HEK293 (cell line): ENCODE results near the gene NUDCD3.

ENCODE experiments used
- CTCF ChIA-PET: fragments of 350-600 bp; formaldehyde crosslinking; extraction: SDS; loops from one replicate; lab custom pipeline; 2021; ENCODE audit warnings: antibody characterized with exemption; lab: Yijun Ruan, JAX
- POLR2A ChIA-PET: fragments of 300-600 bp; formaldehyde crosslinking; extraction: SDS; loops from one replicate; lab custom pipeline; 2020; ENCODE audit warnings: antibody characterized with exemption, inconsistent platforms; lab: Yijun Ruan, JAX
- H3K27ac ChIP-seq: fragments of 200-500 bp; sonication (Bioruptor generic); 2 replicates; pipeline ENCODE4 v1.5.1; 2014; ENCODE audit warnings: low read depth, low read length, control low read depth, inconsistent platforms; ENCODE audit errors: extremely low read depth
- H3K36me3 ChIP-seq, 2 experiments: fragments of 200-500 bp in 1 of 2; sonication (Bioruptor generic) in 1 of 2; 1 replicate in 1 of 2; 2 replicates in 1 of 2; pipeline ENCODE4 v1.5.1; 2014 to 2017; ENCODE audit warnings: inconsistent platforms in 2 of 2, low read length in 2 of 2; ENCODE audit not compliant: control insufficient read depth in 2 of 2, insufficient read depth in 1 of 2
- H3K4me1 ChIP-seq: fragments of 200-500 bp; sonication (Bioruptor generic); 2 replicates; pipeline ENCODE4 v1.5.1; 2014; ENCODE audit warnings: mild to moderate bottlenecking, low read length, inconsistent platforms; ENCODE audit not compliant: control insufficient read depth, insufficient read depth
- H3K4me3 ChIP-seq: 2 replicates; pipeline ENCODE4 v1.5.1; 2011; ENCODE audit warnings: low read depth, mild to moderate bottlenecking, control low read depth, low read length, moderate library complexity
- H3K9me3 ChIP-seq: fragments of 200-500 bp; sonication (Bioruptor generic); 2 replicates; pipeline ENCODE4 v1.5.1; 2014; ENCODE audit warnings: low read depth, low read length, inconsistent platforms; ENCODE audit not compliant: control insufficient read depth, insufficient read depth
- KLF7 ChIP-seq: fragments of 450-650 bp; formaldehyde crosslinking; IDR thresholded peaks from 2 replicates; pipeline ENCODE4 v1.5.1; 2016; ENCODE audit warnings: missing biosample characterization, missing genetic modification characterization, borderline replicate concordance
- PRDM10 ChIP-seq: fragments of 450-650 bp; formaldehyde crosslinking; IDR thresholded peaks from 2 replicates; pipeline ENCODE4 v1.5.1; 2016; ENCODE audit warnings: missing biosample characterization, missing genetic modification characterization
- SALL2 ChIP-seq: fragments of 450-650 bp; formaldehyde crosslinking; IDR thresholded peaks from 2 replicates; pipeline ENCODE4 v1.5.0; 2017; ENCODE audit warnings: missing biosample characterization, mild to moderate bottlenecking, missing genetic modification characterization, borderline replicate concordance
- SCRT2 ChIP-seq: fragments of 450-650 bp; formaldehyde crosslinking; IDR thresholded peaks from 2 replicates; pipeline ENCODE4 v1.5.1; 2016; ENCODE audit warnings: missing biosample characterization, missing genetic modification characterization
- SETDB1 ChIP-seq: IDR thresholded peaks from one replicate; pipeline ENCODE4 v1.6.1; 2017; ENCODE audit warnings: mild to moderate bottlenecking, low read length, moderate library complexity, mixed read lengths; ENCODE audit not compliant: insufficient read length
- TCF7L2 ChIP-seq: IDR thresholded peaks from 2 replicates; pipeline ENCODE4 v1.6.1; 2011; ENCODE audit warnings: low read depth, mild to moderate bottlenecking, inconsistent platforms, low read length, moderate library complexity, borderline replicate concordance
- ZBTB44 ChIP-seq: fragments of 450-650 bp; IDR thresholded peaks from 2 replicates; pipeline ENCODE4 v1.5.1; 2018; ENCODE audit warnings: missing biosample characterization, mild to moderate bottlenecking, missing genetic modification characterization
- ZNF157 ChIP-seq: fragments of 450-650 bp; formaldehyde crosslinking; IDR thresholded peaks from 2 replicates; pipeline ENCODE4 v1.5.1; 2016; ENCODE audit warnings: missing biosample characterization, missing genetic modification characterization
- ZNF169 ChIP-seq: fragments of 450-650 bp; formaldehyde crosslinking; IDR thresholded peaks from 2 replicates; pipeline ENCODE4 v1.5.1; 2016; ENCODE audit warnings: missing biosample characterization, missing genetic modification characterization
- ZNF175 ChIP-seq: fragments of 450-650 bp; formaldehyde crosslinking; IDR thresholded peaks from 2 replicates; pipeline ENCODE4 v1.5.1; 2016; ENCODE audit warnings: missing biosample characterization, missing genetic modification characterization
- ZNF211 ChIP-seq: fragments of 450-650 bp; formaldehyde crosslinking; IDR thresholded peaks from 2 replicates; pipeline ENCODE4 v1.5.1; 2016; ENCODE audit warnings: low read depth, missing biosample characterization, missing genetic modification characterization
- ZNF335 ChIP-seq: fragments of 450-650 bp; formaldehyde crosslinking; conservative IDR thresholded peaks from 2 replicates; pipeline ENCODE4 v1.5.1; 2016; ENCODE audit warnings: missing biosample characterization, missing genetic modification characterization
- ZNF513 ChIP-seq: fragments of 450-650 bp; IDR thresholded peaks from 2 replicates; pipeline ENCODE4 v1.5.1; 2018; ENCODE audit warnings: missing biosample characterization, missing genetic modification characterization
- ZNF555 ChIP-seq: fragments of 450-650 bp; formaldehyde crosslinking; conservative IDR thresholded peaks from 2 replicates; pipeline ENCODE4 v1.5.1; 2017; ENCODE audit warnings: missing biosample characterization, mild to moderate bottlenecking, missing genetic modification characterization, inconsistent platforms
- ZNF580 ChIP-seq: fragments of 450-650 bp; formaldehyde crosslinking; IDR thresholded peaks from 2 replicates; pipeline ENCODE4 v1.5.1; 2016; ENCODE audit warnings: missing biosample characterization, missing genetic modification characterization
- ZNF626 ChIP-seq: fragments of 450-650 bp; sonication (Bioruptor Pico); formaldehyde crosslinking; IDR thresholded peaks from 2 replicates; pipeline ENCODE4 v1.5.1; 2018; ENCODE audit warnings: missing biosample characterization, missing genetic modification characterization, inconsistent platforms
- ZNF76 ChIP-seq: fragments of 450-650 bp; formaldehyde crosslinking; IDR thresholded peaks from 2 replicates; pipeline ENCODE4; 2016; ENCODE audit warnings: low read depth, missing biosample characterization, missing genetic modification characterization, borderline replicate concordance
- ZNF791 ChIP-seq: fragments of 450-650 bp; formaldehyde crosslinking; IDR thresholded peaks from 2 replicates; pipeline ENCODE4 v1.5.1; 2016; ENCODE audit warnings: missing biosample characterization, missing genetic modification characterization
- ZSCAN18 ChIP-seq: fragments of 450-650 bp; formaldehyde crosslinking; IDR thresholded peaks from 2 replicates; pipeline ENCODE4 v1.5.1; 2016; ENCODE audit warnings: missing biosample characterization, missing genetic modification characterization

NUDCD3 gene

GRCh38 chr7:44403176-44403759 is 87.2 kb downstream of the NUDCD3 start (continued):
- TF ChIP-seq PRDM10 (tag by site-specific recombination): no peak
- no peak for TF ChIP-seq ZNF211 (tag by site-specific recombination)
- no peak for TF ChIP-seq ZNF76 (tag by site-specific recombination)
- no peak for TF ChIP-seq ZNF157 (tag by site-specific recombination)
- no peak for TF ChIP-seq SETDB1
- no peak for TF ChIP-seq ZNF791 (tag by site-specific recombination)
- no peak for TF ChIP-seq ZNF580 (tag by site-specific recombination)
- TF ChIP-seq ZNF169 (tag by site-specific recombination): no peak
- TF ChIP-seq SALL2 (tag by site-specific recombination): no peak
- TF ChIP-seq, all 188 proteins: peak for 0

GRCh38 chr7:44402401-44403060 is 87.9 kb downstream of the NUDCD3 start:
- Histone ChIP-seq H3K4me1 (peaks cover 14% of the 10 kb centered on the region), H3K4me3 (no peak overlapping the region), H3K36me3 (peaks cover 0 to 38% of the 10 kb centered on the region in 2 experiments; a peak in 1 of 3 replicates), H3K9me3 (no peaks in the 10 kb centered on the region), H3K27ac (no peak overlapping the region)
- CTCF ChIA-PET: interaction anchor here (0.6 to 1.2 kb wide), 2 partner anchors 10 to 132 kb away, joined by 3 read pairs; no protein-coding TSS in a partner anchor
- POLR2A ChIA-PET: no interaction called here
- no peak for TF ChIP-seq TCF7L2
- TF ChIP-seq ZSCAN18: no peak

GRCh38 chr7:44401692-44402091 is 88.8 kb downstream of the NUDCD3 start:
- no peak for TF ChIP-seq ZNF555 (tag by site-specific recombination)
- no peak for TF ChIP-seq KLF7
- TF ChIP-seq ZBTB44 (tag by site-specific recombination): no peak
- no peak for TF ChIP-seq ZNF175 (tag by site-specific recombination)
- no peak for TF ChIP-seq ZNF513 (tag by site-specific recombination)
- TF ChIP-seq ZNF626 (tag by site-specific recombination): no peak
- TF ChIP-seq SCRT2 (tag by site-specific recombination): no peak
- TF ChIP-seq ZNF335: no peak
- H3K4me3 ChIP-seq: no peak overlapping the region
- ChIA-PET CTCF (interaction anchor here (1.2 kb wide), 1 partner anchor 10 kb away, joined by 3 read pairs; no protein-coding TSS in a partner anchor), POLR2A (no interaction called here)
- H3K4me1 ChIP-seq: peaks cover 14% of the 10 kb centered on the region
- H3K36me3 ChIP-seq: peaks cover 0 to 41% of the 10 kb centered on the region in 2 experiments; a peak in 1 of 3 replicates
- no peak overlapping the region for H3K27ac ChIP-seq
- H3K9me3 ChIP-seq: no peaks in the 10 kb centered on the region
